Stimulated activated CD8-positive, alpha-beta memory T cell treated with anti-CD3 and anti-CD28 coated beads, Interleukin-7, amount 100 ng/mL, for 4 hours (primary cell): ENCODE results near the gene TMEM134.
"Not testable (repeated sequence)": the region's sequence is repeated elsewhere in the genome, so short reads cannot be mapped to it uniquely, and the experiment has no call there.

Experiments
- DNase-seq, 2 donors: peaks; one replicate each; pipeline ENCODE4 v3.0.0-alpha.2; 2020; ENCODE audit warnings: low read depth in 2 of 2

The TMEM134 gene

DNA sequence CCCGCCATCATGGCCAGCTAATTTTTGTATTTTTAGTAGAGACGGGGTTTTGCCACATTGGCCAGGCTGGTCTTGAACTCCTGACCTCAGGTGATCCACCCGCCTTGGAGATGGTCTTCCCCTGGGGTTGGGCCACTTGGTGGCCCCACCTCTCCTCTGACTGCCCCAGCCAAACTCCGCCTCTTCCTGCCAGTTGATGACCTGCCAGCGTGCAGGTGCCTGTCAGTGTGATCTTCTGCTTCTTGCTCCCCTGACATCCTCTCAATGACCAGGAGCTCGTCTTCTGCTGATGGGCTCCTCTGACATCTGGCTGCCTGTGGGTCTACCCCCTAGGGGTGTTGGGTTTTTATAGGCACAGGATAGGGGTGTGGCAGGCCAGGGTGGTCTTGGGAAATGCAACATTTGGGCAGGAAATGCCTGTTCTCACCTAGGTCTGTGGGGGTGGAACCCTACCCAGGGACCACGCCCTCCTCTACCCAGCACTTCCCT lies 16.9 kb upstream of the TMEM134 start:
- not testable (repeated sequence) for DNase-seq

GRCh38 chr11:67484847-67485311 lies 15.8 kb upstream of the TMEM134 start:
- peak in 1 of 2 donors; percentile 53 for DNase-seq

- DNase-seq, result no peak
Observed at GRCh38 chr11:67483831-67484665, 15.0 kb upstream of the TMEM134 start.

DNA sequence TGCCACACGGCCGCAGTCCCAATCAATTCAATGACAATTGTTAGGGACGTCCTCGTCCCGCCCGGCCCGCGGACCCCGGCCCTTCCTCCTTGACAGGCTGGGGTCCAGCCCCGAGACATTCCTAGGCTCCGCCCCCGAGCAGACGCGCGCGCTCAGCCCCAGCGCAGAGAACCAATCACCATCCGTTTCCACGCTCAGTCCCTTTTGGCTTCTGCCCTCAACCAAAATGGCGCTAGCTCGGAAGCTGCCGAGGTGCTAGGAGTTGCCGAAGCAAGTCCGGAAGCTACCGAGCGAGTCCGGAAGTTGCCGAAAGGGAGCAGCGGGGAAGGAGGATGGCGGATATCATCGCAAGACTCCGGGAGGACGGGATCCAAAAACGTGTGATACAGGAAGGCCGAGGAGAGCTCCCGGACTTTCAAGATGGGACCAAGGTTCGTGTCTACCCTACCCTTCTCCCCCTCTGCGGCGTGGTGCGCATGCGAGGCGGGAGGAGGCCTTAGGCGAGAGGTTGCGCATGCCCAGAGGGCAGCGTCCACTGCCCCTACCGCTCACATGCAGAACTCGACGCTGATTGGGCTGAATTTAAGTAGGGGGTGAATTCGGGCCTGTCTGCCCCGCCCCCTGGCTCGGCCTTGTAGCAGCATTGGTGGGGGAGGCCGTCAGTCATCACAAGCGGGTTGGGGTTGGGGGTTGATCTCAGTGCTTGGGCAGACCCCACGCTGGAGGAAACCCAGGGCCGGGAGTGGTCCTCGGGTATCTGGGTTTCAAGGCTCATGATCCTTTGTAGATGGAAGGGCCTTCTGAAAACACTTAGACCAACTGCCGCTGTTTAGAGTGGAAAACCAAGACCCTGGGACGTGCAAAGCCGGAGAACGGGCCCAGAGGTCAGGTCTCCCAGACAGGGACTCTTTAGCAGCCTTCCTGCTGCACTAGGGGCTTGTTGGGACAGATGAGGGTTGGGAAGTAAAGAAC lies 14.1 kb upstream of the TMEM134 start, which contains the start of gene AIP:
Gene AIP (plus strand): TSS at position 200 of the 972 bp plus-strand sequence. CDS start 133 bp downstream, at position 333.
- DNase-seq, result peak; percentile 93 to 94

GRCh38 chr11:67482275-67482826 lies 13.3 kb upstream of the TMEM134 start:
- no peak for DNase-seq

DNA sequence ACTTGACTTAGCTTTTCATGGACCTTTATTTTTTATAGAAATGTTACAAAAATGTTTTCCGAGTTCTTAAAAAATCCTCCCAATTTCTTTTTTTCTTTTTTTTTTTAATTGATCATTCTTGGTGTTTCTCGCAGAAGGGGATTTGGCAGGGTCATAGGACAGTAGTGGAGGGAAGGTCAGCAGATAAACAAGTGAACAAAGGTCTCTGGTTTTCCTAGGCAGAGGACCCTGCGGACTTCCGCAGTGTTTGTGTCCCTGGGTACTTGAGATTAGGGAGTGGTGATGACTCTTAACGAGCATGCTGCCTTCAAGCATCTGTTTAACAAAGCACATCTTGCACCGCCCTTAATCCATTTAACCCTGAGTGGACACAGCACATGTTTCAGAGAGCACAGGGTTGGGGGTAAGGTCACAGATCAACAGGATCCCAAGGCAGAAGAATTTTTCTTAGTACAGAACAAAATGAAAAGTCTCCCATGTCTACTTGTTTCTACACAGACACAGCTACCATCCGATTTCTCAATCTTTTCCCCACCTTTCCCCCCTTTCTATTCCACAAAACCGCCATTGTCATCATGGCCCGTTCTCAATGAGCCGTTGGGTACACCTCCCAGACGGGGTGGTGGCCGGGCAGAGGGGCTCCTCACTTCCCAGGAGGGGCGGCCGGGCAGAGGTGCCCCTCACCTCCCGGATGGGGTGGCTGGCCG lies 8.4 kb upstream of the TMEM134 start:
- DNase-seq, result not testable (repeated sequence)

- DNase-seq, result not testable (repeated sequence)
Observed at GRCh38 chr11:67476692-67477091, 7.6 kb upstream of the TMEM134 start.

DNA sequence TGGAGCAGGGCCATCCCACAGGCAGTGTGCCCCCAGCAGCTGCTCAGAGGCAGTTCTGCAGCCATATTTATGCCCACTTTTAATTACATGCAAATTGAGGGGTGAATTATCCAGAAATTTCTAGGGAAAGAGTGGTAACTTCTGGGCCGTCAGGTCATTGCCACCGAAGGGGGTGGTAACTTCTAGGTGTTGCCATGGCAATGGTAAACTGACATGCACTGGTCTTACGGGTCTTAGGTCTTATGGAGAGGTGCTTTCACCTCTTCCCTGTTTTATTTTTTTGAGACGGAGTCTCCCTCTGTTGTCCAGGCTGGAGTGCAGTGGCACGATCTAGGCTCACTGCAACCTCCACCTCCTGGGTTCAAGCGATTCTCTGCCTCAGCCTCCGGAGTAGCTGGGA lies 3.8 kb upstream of the TMEM134 start:
- no peak for DNase-seq

DNA sequence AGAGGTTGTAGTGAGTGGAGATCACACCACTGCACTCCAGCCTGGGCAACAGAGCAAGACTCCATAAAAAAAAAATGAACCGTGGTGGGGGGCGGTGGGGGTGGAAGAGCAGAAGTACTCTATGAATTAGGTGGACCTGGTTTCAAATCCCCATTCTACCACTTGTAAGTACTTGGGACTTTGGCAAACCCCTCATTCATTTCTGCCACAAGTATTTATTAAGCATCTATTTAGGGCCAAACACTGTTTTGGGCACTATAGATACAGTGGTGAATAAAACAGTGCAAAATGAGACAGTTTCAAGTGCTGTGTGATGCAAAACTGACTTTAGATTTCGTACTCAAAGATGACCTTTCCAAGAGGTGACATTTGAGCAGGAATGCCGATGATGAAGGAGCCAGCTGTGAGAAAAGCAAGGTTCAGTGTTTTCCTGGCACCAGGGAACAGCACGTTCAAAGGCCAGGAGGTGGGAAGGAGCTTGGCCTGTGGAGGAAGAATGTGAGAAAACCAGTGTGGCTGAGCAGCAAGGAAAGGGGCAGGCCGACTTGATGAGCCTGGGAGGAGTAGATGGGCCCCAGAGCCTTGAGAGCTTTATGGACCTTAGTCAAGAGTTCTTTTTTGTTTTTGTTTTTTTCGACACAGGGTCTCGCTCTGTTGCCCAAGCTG lies 1.4 kb upstream of the TMEM134 start:
- no peak for DNase-seq

- DNase-seq, result no peak
Observed at GRCh38 chr11:67469508-67469811, 409 bp upstream of the TMEM134 start.

DNA sequence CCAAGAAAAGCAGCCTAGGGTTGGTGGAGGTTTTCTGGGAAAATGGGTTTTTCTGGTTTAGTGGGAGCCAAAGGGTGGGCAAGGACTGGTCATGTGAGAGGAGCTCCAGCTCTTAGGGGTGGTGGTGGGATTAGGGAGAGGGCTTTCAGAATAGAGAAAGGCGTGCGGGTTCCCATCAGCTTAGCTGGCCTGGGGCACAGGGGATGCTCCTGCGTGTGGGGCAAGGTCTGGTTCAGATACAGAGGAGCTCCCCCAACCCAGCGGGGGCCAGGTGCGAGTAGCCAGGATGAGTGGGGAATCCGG lies 644 bp downstream of the TMEM134 start:
- DNase-seq, result no peak

DNA sequence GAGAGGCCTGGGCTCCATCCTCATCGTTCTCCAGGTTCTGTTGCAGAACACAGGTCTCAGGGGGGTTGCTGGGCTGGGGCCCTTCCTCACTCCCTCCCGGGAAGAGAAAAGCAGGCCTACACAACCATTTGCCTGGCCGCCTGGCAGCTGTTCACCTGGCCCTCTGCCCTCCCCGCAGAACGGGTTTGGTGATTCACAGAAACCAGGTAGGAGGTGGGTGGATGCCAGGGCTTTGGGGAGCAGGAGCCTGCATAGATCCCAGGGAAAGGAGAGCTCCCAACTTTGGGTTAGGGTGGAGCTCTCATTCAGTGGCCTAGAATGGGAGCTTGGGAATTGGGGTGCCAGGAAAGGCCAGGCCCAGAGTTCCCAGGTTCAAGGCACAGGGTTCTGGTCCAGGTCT lies 995 bp downstream of the TMEM134 start:
- DNase-seq, result no peak

- DNase-seq, result no peak
Observed at GRCh38 chr11:67466962-67467771, 1.9 kb downstream of the TMEM134 start.

GRCh38 chr11:67466367-67466766 lies 2.7 kb downstream of the TMEM134 start:
- no peak for DNase-seq

DNA sequence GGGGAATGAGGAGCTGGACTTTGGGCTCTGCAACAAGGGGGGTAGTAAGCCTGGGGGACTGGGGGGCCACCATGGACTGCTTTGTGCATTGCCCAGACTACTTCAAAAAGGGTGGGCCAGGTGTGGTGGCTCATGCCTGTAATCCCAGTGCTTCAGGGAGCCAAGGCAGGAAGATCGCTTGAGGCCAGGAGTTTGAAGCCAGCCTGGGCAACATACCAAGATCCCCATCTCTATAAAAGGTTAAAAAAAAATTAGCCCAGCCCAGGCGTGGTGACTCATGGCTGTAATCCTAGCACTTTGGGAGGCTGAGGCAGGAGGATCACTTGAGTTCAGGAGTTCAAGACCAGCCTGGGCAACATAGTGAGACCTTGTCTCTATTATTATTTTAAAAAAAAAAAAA lies 3.5 kb downstream of the TMEM134 start:
- not testable (repeated sequence) for DNase-seq

DNA sequence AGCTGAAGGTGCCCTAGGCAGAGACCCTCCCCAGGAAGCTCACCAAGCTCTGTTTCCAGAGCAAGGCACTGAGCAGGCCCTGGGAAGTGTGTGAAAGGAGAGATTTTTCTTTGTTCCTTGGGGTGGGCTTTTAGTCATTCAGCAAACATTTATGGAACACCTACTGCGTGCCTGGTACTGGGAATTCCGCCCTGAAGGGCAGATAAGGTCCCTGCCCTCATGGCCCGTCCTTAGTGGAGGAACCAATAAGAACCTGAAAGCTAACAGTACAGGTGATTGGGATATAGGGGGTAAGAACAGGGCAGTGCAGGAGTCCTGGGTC lies 3.9 kb downstream of the TMEM134 start:
- DNase-seq, result no peak

GRCh38 chr11:67464411-67465188 lies 4.5 kb downstream of the TMEM134 start:
- peak; percentile 82 to 86 for DNase-seq

- no peak for DNase-seq
Observed at GRCh38 chr11:67463680-67464410, 5.2 kb downstream of the TMEM134 start.

- DNase-seq, result no peak
Observed at GRCh38 chr11:67463186-67463585, 5.9 kb downstream of the TMEM134 start.
